22Rv1 (cell line): Measurements from ENCODE around the gene TRAPPC11.

ENCODE experiments used
- H3K27ac ChIP-seq: fragments of 450-650 bp; 2 replicates; pipeline ENCODE4 v1.5.1; 2017
- CTCF ChIP-seq: fragments of 450-650 bp; IDR thresholded peaks from 2 replicates; pipeline ENCODE4 v1.5.1; 2017; ENCODE audit warnings: mild to moderate bottlenecking
- ZFX ChIP-seq: fragments of 450-650 bp; IDR thresholded peaks from 2 replicates; pipeline ENCODE4 v1.6.1; 2017; ENCODE audit warnings: antibody characterized with exemption, borderline replicate concordance

Gene TRAPPC11

DNA sequence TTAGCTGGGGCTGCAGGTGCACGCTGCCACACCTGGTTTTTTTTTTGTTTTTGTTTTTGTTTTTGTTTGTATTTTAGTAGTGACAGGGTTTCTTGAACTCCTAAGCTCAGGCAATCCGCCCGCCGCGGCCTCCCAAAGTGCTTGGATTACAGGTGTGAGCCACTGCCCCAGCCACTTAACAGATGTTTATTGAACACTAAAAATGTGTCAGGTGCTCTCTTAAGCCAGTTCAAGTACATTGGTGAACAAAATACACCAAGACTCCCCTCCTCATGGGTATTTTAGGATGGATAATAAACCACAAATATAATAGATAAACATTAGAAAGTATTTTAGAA lies 69.9 kb downstream of the TRAPPC11 start:
- no peak for TF ChIP-seq ZFX
- TF ChIP-seq CTCF: no peak

DNA sequence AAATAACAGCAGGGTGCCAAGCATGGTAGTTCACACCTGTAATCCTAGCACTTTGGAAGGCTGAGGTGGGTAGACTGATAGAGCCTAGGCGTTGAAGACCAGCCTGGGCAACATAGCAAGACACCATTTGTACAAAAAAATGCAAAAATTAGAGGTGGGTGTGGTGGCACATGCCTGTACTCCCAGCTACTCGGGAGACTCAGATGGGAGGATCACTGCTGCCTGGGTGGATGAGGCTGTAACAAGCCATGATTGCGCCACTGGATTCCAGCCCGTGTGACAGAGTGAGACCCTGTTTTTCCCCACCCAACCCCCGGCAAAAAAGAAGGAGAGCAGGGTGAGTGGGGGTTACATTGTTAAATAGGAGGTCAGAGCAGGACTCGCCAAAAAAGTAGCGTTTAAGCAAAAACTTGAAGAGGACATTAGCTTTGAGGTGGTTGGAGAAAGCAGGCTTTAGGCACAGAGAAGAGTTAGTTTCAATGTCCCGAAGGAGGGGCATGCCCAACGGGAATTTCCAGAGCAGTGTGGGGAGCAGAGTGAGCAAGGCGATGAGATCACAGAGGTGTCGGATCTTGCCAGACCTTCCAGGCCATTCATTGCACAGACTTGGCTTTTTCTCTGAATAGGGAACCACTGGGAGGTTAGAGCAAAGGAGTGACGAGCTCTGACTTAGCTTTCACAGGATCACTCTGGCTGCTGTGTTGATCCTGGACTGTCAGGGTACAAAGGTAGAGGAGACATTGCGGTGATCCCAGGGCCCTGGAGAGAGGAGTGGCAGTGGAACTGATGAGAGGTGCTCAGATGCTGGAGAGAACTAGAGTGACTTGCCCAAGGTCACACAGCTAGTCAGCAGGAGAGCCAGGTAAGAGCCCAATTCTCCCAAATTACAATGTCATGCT lies 70.6 kb downstream of the TRAPPC11 start:
- H3K27ac ChIP-seq: no peak overlapping the region
- TF ChIP-seq ZFX (no peak), CTCF (no peak)

More for the DNA sequence above, 69.9 kb downstream of the TRAPPC11 start:
- no peak overlapping the region for H3K27ac ChIP-seq

DNA sequence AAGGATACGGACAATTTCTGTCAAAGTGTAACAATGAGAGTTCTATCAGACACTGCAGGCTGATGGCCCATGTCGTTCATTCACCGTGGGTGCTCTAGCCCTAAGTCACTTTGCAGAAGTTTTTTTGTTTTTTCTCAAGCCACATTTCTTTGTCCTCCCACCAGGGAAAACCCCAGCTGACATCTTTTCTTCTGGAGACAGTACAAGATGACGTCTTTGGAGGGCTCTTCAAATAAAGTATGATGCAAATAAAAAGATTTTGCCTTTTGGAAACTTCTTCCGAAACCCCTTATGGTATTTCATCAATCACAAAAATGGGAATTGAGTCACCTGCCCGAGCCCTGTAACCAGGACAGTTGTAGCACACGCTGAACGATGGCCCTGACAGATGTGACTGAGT lies 73.2 kb downstream of the TRAPPC11 start:
- TF ChIP-seq ZFX (no peak), CTCF (no peak)
- H3K27ac ChIP-seq: no peak overlapping the region

- no peak overlapping the region for H3K27ac ChIP-seq
These were observed 74.1 kb downstream of the TRAPPC11 start for GRCh38 chr4:183733181-183733580.

GRCh38 chr4:183738081-183738673 lies 79.1 kb downstream of the TRAPPC11 start:
- no peak overlapping the region for H3K27ac ChIP-seq
- no peak for TF ChIP-seq ZFX
- TF ChIP-seq CTCF: no peak

More at GRCh38 chr4:183733181-183733580, 74.1 kb downstream of the TRAPPC11 start:
- TF ChIP-seq CTCF (no peak), ZFX (no peak)

GRCh38 chr4:183738961-183739360 lies 79.9 kb downstream of the TRAPPC11 start:
- H3K27ac ChIP-seq: no peak overlapping the region
- TF ChIP-seq CTCF (no peak), ZFX (no peak)
